Measurements from ENCODE around the gene WDR11. TPM values are rescaled to one million over a fixed set of nuclear protein-coding genes. Genes with fewer than 3 reads are reported as not detected.

Gene WDR11
- total RNA-seq, 2 experiments from 2014 or later = 43.3 to 47.1 TPM

DNA sequence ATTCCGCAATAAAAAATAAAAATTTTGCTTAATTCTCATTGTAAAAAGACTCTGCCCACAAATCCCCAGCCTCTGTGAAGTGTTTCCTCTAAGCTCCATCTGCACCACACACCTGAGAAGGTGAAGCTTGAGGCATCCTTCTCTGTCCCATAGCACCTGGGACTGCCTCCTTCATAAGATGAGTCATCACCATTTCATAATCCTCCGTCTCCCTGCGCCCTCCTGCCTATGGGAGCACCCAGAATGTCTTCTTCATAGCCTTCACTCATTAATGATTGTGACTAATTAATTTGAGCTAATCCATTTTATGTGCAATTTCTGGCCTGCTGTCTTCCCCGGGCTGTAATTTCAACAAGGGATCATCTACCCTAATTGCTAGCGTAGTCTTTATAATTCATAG lies 90.3 kb downstream of the WDR11 start:
- no peak overlapping the region for H3K4me2 ChIP-seq (ENCODE audit: low read length)
- ChIA-PET POLR2A (no interaction called here), CTCF (ENCODE audit: unreplicated experiment) (no interaction called here)
- no peak for DNase-seq (ENCODE audit: low spot score)
- no TSS peak for BruUV-seq (replicated peaks)
- no peak overlapping the region for H3K4me3 ChIP-seq (ENCODE audit: low read depth, low read length, poor library complexity, severe bottlenecking)
- no peaks in the 10 kb centered on the region for H3K9me2 ChIP-seq (ENCODE audit: insufficient read depth, low read length)
- H3K9me3 ChIP-seq (ENCODE audit: low read length) = no peaks in the 10 kb centered on the region
- no peaks in the 10 kb centered on the region for H3K79me2 ChIP-seq (ENCODE audit: insufficient read depth, low read depth, low read length)
- H3K27ac ChIP-seq (ENCODE audit: low read depth, low read length, poor library complexity, severe bottlenecking) = no peak overlapping the region
- H3K36me3 ChIP-seq (ENCODE audit: insufficient read depth, low read length) = no peaks in the 10 kb centered on the region
- intact Hi-C loops (cut with micrococcal nuclease; ENCODE audit: unreplicated experiment) = loop anchor here (5.0 kb wide), 2 partner anchors 666 to 946 kb away; no protein-coding TSS in a partner anchor
- no peaks in the 10 kb centered on the region for H4K20me1 ChIP-seq (ENCODE audit: insufficient read depth, low read length)
- TF ChIP-seq EZH2phosphoT487 (IDR thresholded peaks at IDR 0.05; ENCODE audit: borderline replicate concordance, low read depth, low read length) = no peak
- TF ChIP-seq, protein P1, sequence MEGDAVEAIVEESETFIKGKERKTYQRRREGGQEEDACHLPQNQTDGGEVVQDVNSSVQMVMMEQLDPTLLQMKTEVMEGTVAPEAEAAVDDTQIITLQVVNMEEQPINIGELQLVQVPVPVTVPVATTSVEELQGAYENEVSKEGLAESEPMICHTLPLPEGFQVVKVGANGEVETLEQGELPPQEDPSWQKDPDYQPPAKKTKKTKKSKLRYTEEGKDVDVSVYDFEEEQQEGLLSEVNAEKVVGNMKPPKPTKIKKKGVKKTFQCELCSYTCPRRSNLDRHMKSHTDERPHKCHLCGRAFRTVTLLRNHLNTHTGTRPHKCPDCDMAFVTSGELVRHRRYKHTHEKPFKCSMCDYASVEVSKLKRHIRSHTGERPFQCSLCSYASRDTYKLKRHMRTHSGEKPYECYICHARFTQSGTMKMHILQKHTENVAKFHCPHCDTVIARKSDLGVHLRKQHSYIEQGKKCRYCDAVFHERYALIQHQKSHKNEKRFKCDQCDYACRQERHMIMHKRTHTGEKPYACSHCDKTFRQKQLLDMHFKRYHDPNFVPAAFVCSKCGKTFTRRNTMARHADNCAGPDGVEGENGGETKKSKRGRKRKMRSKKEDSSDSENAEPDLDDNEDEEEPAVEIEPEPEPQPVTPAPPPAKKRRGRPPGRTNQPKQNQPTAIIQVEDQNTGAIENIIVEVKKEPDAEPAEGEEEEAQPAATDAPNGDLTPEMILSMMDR (conservative IDR thresholded peaks at IDR 0.05; ENCODE audit: low read length) = no peak
- H3K4me1 ChIP-seq (ENCODE audit: insufficient read depth, low read length, poor library complexity, severe bottlenecking) = peaks cover 7% of the 10 kb centered on the region
- H2AFZ ChIP-seq (ENCODE audit: low read length) = no peak overlapping the region

DNA sequence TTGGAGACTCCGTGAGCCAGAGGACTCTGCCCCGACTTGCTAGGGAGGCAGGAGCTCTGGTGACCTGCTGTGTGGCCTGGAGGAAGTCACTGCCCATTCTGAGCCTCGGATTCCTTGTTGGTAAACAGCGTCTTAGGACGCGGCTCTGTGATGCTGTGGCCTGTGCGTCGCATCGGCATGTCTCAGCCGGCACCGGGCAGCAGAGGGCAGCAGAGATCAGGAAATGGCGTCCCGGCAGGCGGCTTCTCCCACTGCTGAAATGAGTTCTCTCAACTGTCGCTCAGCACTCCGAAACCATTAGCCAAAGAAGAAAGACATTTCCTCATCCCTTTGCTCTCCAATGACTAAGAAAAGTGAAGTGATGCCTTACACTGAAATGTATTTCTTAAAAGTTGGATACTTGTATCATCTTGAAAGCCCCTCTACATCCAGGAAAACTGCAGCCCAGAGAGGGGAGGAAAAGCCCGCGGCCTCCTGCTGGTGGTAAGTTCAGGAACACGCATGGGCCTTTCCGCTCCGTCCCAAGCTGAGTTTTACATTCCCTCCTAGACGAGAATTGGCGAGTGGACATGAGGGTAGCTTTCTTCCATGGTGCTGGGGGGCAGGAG lies 91.7 kb downstream of the WDR11 start:
- Histone ChIP-seq H3K4me2 (ENCODE audit: low read length) (peak overlapping the region; percentile 42; the same call in 1 of the 2 replicates), H3K27ac (ENCODE audit: low read depth, low read length, poor library complexity, severe bottlenecking) (no peak overlapping the region), H3K9me3 (ENCODE audit: low read length) (no peaks in the 10 kb centered on the region), H4K20me1 (ENCODE audit: insufficient read depth, low read length) (no peaks in the 10 kb centered on the region), H3K9me2 (ENCODE audit: insufficient read depth, low read length) (no peaks in the 10 kb centered on the region), H2AFZ (ENCODE audit: low read length) (peak overlapping the region; percentile 95), H3K36me3 (ENCODE audit: insufficient read depth, low read length) (no peaks in the 10 kb centered on the region), H3K4me1 (ENCODE audit: insufficient read depth, low read length, poor library complexity, severe bottlenecking) (peaks cover 7% of the 10 kb centered on the region), H3K79me2 (ENCODE audit: insufficient read depth, low read depth, low read length) (no peaks in the 10 kb centered on the region), H3K4me3 (ENCODE audit: low read depth, low read length, poor library complexity, severe bottlenecking) (no peak overlapping the region)
- TF ChIP-seq, protein P1 (conservative IDR thresholded peaks at IDR 0.05; ENCODE audit: low read length) = peak; percentile 83
- no peak for TF ChIP-seq EZH2phosphoT487 (IDR thresholded peaks at IDR 0.05; ENCODE audit: borderline replicate concordance, low read depth, low read length)
- ChIA-PET CTCF (ENCODE audit: unreplicated experiment) (no interaction called here), POLR2A (no interaction called here)
- BruUV-seq (replicated peaks) = no TSS peak
- peak; percentile 68 for DNase-seq (ENCODE audit: low spot score)
- intact Hi-C loops (cut with micrococcal nuclease; ENCODE audit: unreplicated experiment) = loop anchor here (1.0 to 5.0 kb wide), 3 partner anchors 664 to 944 kb away; no protein-coding TSS in a partner anchor

DNA sequence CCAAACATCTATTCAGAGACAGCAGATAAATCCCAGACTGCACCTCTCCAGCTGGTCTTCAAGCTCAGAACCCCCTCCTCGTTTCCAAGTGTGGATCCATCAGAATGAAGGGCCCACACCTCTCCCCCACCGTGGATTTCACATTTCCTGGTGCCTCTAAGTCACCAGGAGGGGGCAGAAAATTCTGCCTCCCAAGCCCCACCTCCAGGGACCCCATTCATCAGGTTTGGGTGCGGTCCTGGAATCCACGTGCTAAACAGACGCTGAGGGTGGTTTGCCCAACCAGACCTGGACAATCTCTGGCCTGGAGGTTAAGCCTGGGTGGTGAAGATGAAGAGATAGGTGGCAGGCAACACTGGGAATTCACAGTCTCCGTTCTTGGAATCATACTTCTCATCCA lies 92.4 kb downstream of the WDR11 start:
- ChIA-PET POLR2A (no interaction called here), CTCF (ENCODE audit: unreplicated experiment) (no interaction called here)
- BruUV-seq (replicated peaks) = no TSS peak
- Histone ChIP-seq H3K27ac (ENCODE audit: low read depth, low read length, poor library complexity, severe bottlenecking) (no peak overlapping the region), H3K9me3 (ENCODE audit: low read length) (no peaks in the 10 kb centered on the region), H3K4me3 (ENCODE audit: low read depth, low read length, poor library complexity, severe bottlenecking) (no peak overlapping the region), H3K9me2 (ENCODE audit: insufficient read depth, low read length) (no peaks in the 10 kb centered on the region), H4K20me1 (ENCODE audit: insufficient read depth, low read length) (no peaks in the 10 kb centered on the region), H3K79me2 (ENCODE audit: insufficient read depth, low read depth, low read length) (no peaks in the 10 kb centered on the region), H3K36me3 (ENCODE audit: insufficient read depth, low read length) (no peaks in the 10 kb centered on the region), H2AFZ (ENCODE audit: low read length) (peak overlapping the region; percentile 95; the same call in 1 of the 2 replicates), H3K4me2 (ENCODE audit: low read length) (no peak overlapping the region), H3K4me1 (ENCODE audit: insufficient read depth, low read length, poor library complexity, severe bottlenecking) (peaks cover 7% of the 10 kb centered on the region)
- no peak for TF ChIP-seq EZH2phosphoT487 (IDR thresholded peaks at IDR 0.05; ENCODE audit: borderline replicate concordance, low read depth, low read length)
- TF ChIP-seq, protein P1 (conservative IDR thresholded peaks at IDR 0.05; ENCODE audit: low read length) = no peak
- DNase-seq (ENCODE audit: low spot score) = no peak
- intact Hi-C loops (cut with micrococcal nuclease; ENCODE audit: unreplicated experiment) = loop anchor here (1.0 to 5.0 kb wide), 3 partner anchors 664 to 944 kb away; no protein-coding TSS in a partner anchor

All from OCI-LY7 (cell line).